ENCODE results near the gene RBM15B. TPM values are rescaled to one million over a fixed set of nuclear protein-coding genes. Genes with fewer than 3 reads are reported as not detected.

The RBM15B gene
- total RNA-seq, 1 experiment from 2014 or later: 30.9 TPM

DNA sequence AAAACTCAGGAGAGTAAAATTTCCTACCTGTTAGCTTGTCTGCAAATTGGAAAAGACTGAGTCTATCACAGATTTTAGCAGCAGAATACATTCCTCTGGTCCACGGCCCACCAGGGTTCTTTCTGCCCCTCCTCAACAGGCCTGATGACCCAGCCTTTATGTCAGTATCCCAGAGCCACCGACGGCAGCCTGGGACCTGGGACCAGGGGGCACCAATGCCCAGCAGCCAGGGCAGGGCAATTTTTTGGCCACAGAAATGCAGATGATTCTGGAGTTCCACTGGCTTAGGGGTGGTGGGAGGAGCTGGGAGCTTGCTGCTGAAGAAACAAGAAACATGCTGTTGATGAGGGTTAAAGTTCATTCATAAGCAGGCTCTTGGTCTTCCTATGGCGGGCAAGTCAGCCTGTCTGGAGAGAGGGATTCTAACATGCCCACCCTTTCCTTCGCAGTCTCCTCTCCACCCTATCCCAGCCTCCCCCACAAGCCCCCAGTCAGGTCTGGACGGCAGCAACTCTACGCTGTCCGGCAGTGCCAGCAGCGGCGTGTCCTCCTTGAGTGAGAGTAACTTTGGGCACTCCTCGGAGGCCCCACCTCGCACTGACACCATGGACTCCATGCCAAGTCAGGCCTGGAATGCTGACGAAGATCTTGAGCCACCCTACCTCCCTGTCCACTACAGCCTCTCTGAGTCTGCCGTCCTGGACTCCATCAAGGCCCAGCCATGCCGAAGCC is 10.3 kb upstream of the RBM15B start:
- in situ Hi-C loops (cut with HindIII; ENCODE audit: low pct_unique_long_range_greater_than_20kb, low sequenced_read_pairs) (no loop called here), intact Hi-C loops (cut with micrococcal nuclease; ENCODE audit: unreplicated experiment) (no loop called here)
- no peaks in the 10 kb centered on the region for H3K9me3 ChIP-seq (ENCODE audit: control insufficient read depth, insufficient read depth, low read depth, low read length)
- H3K36me3 ChIP-seq (ENCODE audit: control insufficient read depth, insufficient read depth, low read length): no peaks in the 10 kb centered on the region; the same call in none of the 2 replicates
- ATAC-seq (no peak), DNase-seq (ENCODE audit: low read depth, low spot score) (no peak)
- H3K27ac ChIP-seq (ENCODE audit: low read length): no peak overlapping the region
- no peak overlapping the region for H3K4me3 ChIP-seq (ENCODE audit: low read depth in 2 of 2, low read length in 2 of 2)
- H3K4me1 ChIP-seq (ENCODE audit: control insufficient read depth, insufficient read depth, low read length): peaks cover 3% of the 10 kb centered on the region
- POLR2A ChIA-PET: no interaction called here
- TF ChIP-seq POLR2AphosphoS5 (IDR thresholded peaks at IDR 0.05; ENCODE audit: low read depth, low read length) (no peak), SIN3A (IDR thresholded peaks at IDR 0.05; ENCODE audit: borderline replicate concordance, insufficient read depth, low read depth, low read length) (no peak), TCF7L2 (IDR thresholded peaks at IDR 0.05; ENCODE audit: low read depth, low read length) (no peak)
- TF ChIP-seq, protein P1, sequence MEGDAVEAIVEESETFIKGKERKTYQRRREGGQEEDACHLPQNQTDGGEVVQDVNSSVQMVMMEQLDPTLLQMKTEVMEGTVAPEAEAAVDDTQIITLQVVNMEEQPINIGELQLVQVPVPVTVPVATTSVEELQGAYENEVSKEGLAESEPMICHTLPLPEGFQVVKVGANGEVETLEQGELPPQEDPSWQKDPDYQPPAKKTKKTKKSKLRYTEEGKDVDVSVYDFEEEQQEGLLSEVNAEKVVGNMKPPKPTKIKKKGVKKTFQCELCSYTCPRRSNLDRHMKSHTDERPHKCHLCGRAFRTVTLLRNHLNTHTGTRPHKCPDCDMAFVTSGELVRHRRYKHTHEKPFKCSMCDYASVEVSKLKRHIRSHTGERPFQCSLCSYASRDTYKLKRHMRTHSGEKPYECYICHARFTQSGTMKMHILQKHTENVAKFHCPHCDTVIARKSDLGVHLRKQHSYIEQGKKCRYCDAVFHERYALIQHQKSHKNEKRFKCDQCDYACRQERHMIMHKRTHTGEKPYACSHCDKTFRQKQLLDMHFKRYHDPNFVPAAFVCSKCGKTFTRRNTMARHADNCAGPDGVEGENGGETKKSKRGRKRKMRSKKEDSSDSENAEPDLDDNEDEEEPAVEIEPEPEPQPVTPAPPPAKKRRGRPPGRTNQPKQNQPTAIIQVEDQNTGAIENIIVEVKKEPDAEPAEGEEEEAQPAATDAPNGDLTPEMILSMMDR (IDR thresholded peaks at IDR 0.05): no peak
- TF ChIP-seq, protein P2, sequence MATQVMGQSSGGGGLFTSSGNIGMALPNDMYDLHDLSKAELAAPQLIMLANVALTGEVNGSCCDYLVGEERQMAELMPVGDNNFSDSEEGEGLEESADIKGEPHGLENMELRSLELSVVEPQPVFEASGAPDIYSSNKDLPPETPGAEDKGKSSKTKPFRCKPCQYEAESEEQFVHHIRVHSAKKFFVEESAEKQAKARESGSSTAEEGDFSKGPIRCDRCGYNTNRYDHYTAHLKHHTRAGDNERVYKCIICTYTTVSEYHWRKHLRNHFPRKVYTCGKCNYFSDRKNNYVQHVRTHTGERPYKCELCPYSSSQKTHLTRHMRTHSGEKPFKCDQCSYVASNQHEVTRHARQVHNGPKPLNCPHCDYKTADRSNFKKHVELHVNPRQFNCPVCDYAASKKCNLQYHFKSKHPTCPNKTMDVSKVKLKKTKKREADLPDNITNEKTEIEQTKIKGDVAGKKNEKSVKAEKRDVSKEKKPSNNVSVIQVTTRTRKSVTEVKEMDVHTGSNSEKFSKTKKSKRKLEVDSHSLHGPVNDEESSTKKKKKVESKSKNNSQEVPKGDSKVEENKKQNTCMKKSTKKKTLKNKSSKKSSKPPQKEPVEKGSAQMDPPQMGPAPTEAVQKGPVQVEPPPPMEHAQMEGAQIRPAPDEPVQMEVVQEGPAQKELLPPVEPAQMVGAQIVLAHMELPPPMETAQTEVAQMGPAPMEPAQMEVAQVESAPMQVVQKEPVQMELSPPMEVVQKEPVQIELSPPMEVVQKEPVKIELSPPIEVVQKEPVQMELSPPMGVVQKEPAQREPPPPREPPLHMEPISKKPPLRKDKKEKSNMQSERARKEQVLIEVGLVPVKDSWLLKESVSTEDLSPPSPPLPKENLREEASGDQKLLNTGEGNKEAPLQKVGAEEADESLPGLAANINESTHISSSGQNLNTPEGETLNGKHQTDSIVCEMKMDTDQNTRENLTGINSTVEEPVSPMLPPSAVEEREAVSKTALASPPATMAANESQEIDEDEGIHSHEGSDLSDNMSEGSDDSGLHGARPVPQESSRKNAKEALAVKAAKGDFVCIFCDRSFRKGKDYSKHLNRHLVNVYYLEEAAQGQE (IDR thresholded peaks at IDR 0.05; ENCODE audit: insufficient read depth in 1 of 2, low read depth in 2 of 2, low read length in 1 of 2): no peak
- H3K27me3 ChIP-seq (ENCODE audit: control insufficient read depth, insufficient read depth, low read length): no peaks in the 10 kb centered on the region
- no TSS peak for BruUV-seq (replicated peaks)
- CTCF ChIA-PET: interaction anchor here (0.6 kb wide), 1 partner anchor 812 kb away, joined by 4 read pairs; no protein-coding TSS in a partner anchor

GRCh38 chr3:51381333-51381705 is 9.8 kb upstream of the RBM15B start:
- ATAC-seq: no peak
- DNase-seq (ENCODE audit: low read depth, low spot score): no peak
- no peak overlapping the region for H3K4me3 ChIP-seq (ENCODE audit: low read depth in 2 of 2, low read length in 2 of 2)
- BruUV-seq (replicated peaks): no TSS peak
- ChIA-PET POLR2A (no interaction called here), CTCF (no interaction called here)
- TF ChIP-seq, protein P2 (IDR thresholded peaks at IDR 0.05; ENCODE audit: insufficient read depth in 1 of 2, low read depth in 2 of 2, low read length in 1 of 2): no peak
- no peak for TF ChIP-seq POLR2AphosphoS5 (IDR thresholded peaks at IDR 0.05; ENCODE audit: low read depth, low read length)
- no peak for TF ChIP-seq TCF7L2 (IDR thresholded peaks at IDR 0.05; ENCODE audit: low read depth, low read length)
- TF ChIP-seq, protein P1 (IDR thresholded peaks at IDR 0.05): no peak
- TF ChIP-seq SIN3A (IDR thresholded peaks at IDR 0.05; ENCODE audit: borderline replicate concordance, insufficient read depth, low read depth, low read length): no peak
- peaks cover 5% of the 10 kb centered on the region for H3K4me1 ChIP-seq (ENCODE audit: control insufficient read depth, insufficient read depth, low read length)
- no peak overlapping the region for H3K27ac ChIP-seq (ENCODE audit: low read length)
- H3K36me3 ChIP-seq (ENCODE audit: control insufficient read depth, insufficient read depth, low read length): no peaks in the 10 kb centered on the region; the same call in none of the 2 replicates
- in situ Hi-C loops (cut with HindIII; ENCODE audit: low pct_unique_long_range_greater_than_20kb, low sequenced_read_pairs): no loop called here
- H3K9me3 ChIP-seq (ENCODE audit: control insufficient read depth, insufficient read depth, low read depth, low read length): no peaks in the 10 kb centered on the region
- no peaks in the 10 kb centered on the region for H3K27me3 ChIP-seq (ENCODE audit: control insufficient read depth, insufficient read depth, low read length)
- intact Hi-C loops (cut with micrococcal nuclease; ENCODE audit: unreplicated experiment): no loop called here

Measured in Panc1 (cell line).